M059J (cell line): Measurements from ENCODE around the gene ZNF426. TPM values are rescaled to one million over a fixed set of nuclear protein-coding genes. Genes with fewer than 3 reads are reported as not detected.

Experiments
- DNase-seq: peaks from one replicate; pipeline ENCODE4 v3.0.0-alpha.2; 2012; ENCODE audit warnings: low read depth
- total RNA-seq: library from RNA; depleted of rRNA; stranded (reverse); fragments of >200 nt; shearing (Covaris generic); gene quantifications from 2 replicates; pipeline ENCODE4 v1.2.3, GENCODE V29; 2014; rRNA removed

The ZNF426 gene
- total RNA-seq, 1 experiment from 2014 or later: 8.9 TPM

DNA sequence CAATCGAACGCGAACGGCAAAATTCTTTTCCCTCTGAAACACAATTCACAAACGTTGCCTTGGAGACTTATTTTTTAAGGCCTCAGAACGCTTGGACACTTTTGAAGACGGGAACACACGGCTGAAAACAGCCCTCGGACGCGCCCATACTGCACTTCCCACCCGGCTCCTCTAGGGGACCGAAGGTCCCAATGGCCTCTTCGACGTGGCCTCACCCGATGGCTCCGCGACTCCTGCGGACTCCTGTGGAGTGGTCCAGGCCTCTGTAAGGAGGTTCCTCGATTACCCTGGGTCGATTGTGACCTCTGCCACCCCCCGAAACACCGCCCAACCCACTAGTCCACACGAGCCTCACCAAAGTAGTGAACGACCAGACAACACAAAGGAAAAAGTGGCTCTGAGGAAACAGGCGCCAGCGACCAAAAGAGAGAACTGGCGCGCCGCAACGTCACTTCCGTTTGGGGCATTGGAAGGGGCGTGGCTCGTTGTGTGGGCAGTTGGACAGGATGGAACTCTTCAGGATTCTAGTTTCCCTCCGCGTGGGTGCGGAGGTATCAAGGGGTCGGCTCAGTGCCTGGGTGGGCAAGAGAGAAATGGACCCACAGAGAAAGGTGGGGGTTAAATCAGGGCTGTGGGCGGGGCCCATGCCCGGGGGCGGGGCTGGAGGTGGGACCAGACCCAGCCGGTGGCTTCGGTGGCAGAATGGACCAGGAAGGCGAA, 40.1 kb downstream of the ZNF426 start, which contains the start of gene ZNF560:
Gene ZNF560, minus strand, starts transcription at position 434 of the 720 bp plus-strand sequence. CDS start 23,303 bp downstream, outside the sequence.
- DNase-seq: peak; percentile 46

DNA sequence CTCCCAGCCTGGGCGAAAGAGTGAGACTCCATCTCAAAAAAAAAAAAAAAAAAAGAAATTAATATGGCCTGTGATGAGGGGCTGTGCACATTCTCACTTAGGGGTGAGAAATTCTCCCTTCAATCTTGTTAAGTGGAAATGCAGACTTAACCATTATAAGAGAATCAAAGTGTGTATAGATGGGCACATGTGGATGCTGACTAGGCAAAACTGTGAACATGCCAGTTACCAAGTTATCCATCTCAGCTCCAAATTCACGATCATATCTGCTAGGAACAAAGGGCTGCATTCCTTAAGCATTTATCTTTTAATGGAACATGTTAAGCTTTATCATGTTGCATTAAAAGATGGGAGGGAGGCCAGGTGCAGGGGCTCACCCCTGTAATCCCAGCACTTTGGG, 44.3 kb downstream of the ZNF426 start:
- no peak for DNase-seq

DNA sequence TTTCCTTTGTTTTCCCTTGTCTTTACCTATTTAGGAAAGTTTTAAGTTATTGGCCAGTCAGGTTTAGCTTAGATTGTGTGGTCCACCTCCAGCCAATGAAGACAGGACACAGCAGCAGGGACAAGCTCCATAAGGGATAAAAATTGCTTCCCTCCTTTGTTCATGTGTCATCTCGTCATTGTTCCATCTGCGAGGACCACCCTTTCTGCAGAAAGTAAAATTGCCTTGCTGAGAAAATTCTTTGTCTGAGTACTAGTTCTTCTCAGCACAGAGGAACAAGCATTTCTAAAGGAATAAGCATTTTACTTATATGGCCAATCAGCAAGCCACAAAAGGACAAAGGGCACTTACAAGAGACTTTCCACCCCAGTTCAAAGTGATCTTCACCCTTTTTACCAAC, 51.4 kb downstream of the ZNF426 start:
- no peak for DNase-seq

DNA sequence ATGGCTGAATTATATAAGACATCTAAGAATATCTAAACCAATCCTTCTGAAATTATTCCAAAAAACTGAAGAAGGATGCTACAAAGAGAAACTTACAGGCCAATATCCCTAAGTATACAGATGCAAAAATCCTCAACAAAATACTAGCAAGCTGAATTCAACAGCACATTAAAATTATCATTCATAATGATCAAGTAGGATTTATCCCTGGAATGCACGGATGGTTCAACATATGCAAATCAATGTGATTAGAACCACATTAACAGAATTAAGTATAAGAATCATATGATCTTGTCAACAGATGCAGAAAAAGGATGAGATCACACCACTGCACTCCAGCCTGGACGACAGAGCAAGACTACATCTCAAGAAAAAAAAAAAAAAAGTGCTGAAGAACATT, 53.3 kb downstream of the ZNF426 start:
- DNase-seq: no peak

DNA sequence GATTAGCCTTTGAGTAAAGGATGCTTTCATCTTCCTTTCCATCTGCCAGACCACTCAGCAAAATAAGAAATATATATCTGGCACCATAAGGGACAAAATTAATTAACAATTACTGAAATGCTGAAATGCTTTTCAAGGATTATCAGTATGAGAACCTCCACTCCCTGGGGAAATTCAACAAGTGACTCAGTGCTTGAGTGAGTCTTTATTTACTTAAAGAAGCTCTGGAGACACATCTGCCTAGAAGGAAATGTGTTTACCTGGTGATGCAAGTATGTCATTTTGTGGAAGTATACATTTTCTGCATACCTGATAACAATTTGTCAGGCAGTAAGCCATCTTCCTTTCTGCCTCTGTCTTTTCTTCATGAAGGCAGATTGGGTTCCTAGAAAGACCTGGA, 63.5 kb downstream of the ZNF426 start:
- no peak for DNase-seq

Other genes starting within 250 kb of the ZNF426 start
- 5.9 and 18.5 TPM in 2 replicates for gene ZNF699, start 228.8 kb downstream of the ZNF426 start, total RNA-seq
- 7.0 and 13.5 TPM in 2 replicates for gene ZNF559, start 214.5 kb downstream of the ZNF426 start, total RNA-seq
- gene ZNF177, start 175.6 kb downstream of the ZNF426 start, total RNA-seq: 3.1 and 4.0 TPM in 2 replicates
- 16.0 and 17.2 TPM in 2 replicates for gene ZNF266, start 103.1 kb downstream of the ZNF426 start, total RNA-seq
- 0.10 and 1.7 TPM in 2 replicates for gene ZNF560, start 40.0 kb downstream of the ZNF426 start, total RNA-seq
- gene ZNF121, start 45.9 kb upstream of the ZNF426 start, total RNA-seq: 12.7 and 19.0 TPM in 2 replicates
- 13.3 and 19.0 TPM in 2 replicates for gene ZNF561, start 82.6 kb upstream of the ZNF426 start, total RNA-seq
- gene ZNF562, start 136.5 kb upstream of the ZNF426 start, total RNA-seq: 17.4 and 27.4 TPM in 2 replicates
- 1.3 and 3.8 TPM in 2 replicates for gene ZNF846, start 230.1 kb upstream of the ZNF426 start, total RNA-seq